Activated T-cell treated with anti-CD3 and anti-CD28 coated beads, Interleukin-2, amount 50 U/mL, for 72 hours (primary cell): ENCODE results near the gene COL26A1. TPM values are rescaled to one million over a fixed set of nuclear protein-coding genes. Genes with fewer than 3 reads are reported as not detected.
"Not testable (repeated sequence)": the region's sequence is repeated elsewhere in the genome, so short reads cannot be mapped to it uniquely, and the experiment has no call there.

Experiments used
- ATAC-seq, 2 donors: fragments of 150-1000 bp; cut with Tn5 transposase; replicated peaks in 1 of 2; 2 replicates each; pipeline ENCODE4 v1.10.0; 2021; ENCODE audit warnings: moderate library complexity in 2 of 2, mild to moderate bottlenecking in 1 of 2
- DNase-seq, 2 donors: peaks; one replicate each; pipeline ENCODE4 v3.0.0; 2021 to 2022; ENCODE audit warnings: mixed read lengths in 1 of 2
- H3K27ac Mint-ChIP-seq: one replicate; pipeline ENCODE4 v1.8.0; 2022; ENCODE audit warnings: mild to moderate bottlenecking, moderate library complexity, mixed read lengths
- H3K27me3 Mint-ChIP-seq: one replicate; pipeline ENCODE4 v1.8.0; 2022; ENCODE audit warnings: low read depth, mixed read lengths
- H3K36me3 Mint-ChIP-seq, 2 donors: one replicate each; pipeline ENCODE4 v1.8.0; 2022; ENCODE audit warnings: mixed read lengths in 2 of 2, mild to moderate bottlenecking in 1 of 2; ENCODE audit not compliant: insufficient read depth in 2 of 2
- H3K4me1 Mint-ChIP-seq: one replicate; pipeline ENCODE4 v1.8.0; 2022; ENCODE audit warnings: low read depth, mixed read lengths
- H3K4me3 Mint-ChIP-seq, 2 donors: one replicate each; pipeline ENCODE4 v1.8.0; 2022; ENCODE audit warnings: mild to moderate bottlenecking in 2 of 2, mixed read lengths in 2 of 2, moderate library complexity in 2 of 2
- H3K9me3 Mint-ChIP-seq, 2 donors: one replicate each; pipeline ENCODE4 v1.8.0; 2022; ENCODE audit warnings: mixed read lengths in 2 of 2
- total RNA-seq, 2 donors: library from RNA; stranded (reverse); gene quantifications; one replicate each; pipeline ENCODE4 v1.2.3, GENCODE V29; 2022

The COL26A1 gene
- total RNA-seq, 2 donors from 2014 or later = 0.22 TPM; not detected in 1

GRCh38 chr7:101555921-101556275, 193.2 kb downstream of the COL26A1 start:
- Mint-ChIP-seq H3K4me1 (no peaks in the 10 kb centered on the region), H3K9me3 (no peaks in the 10 kb centered on the region), H3K27me3 (no peaks in the 10 kb centered on the region), H3K27ac (no peak overlapping the region), H3K36me3 (no peaks in the 10 kb centered on the region), H3K4me3 (no peak overlapping the region)
- ATAC-seq (no peak), DNase-seq (no peak)

- ATAC-seq (no peak), DNase-seq (no peak)
- H3K27ac Mint-ChIP-seq = no peak overlapping the region
- no peaks in the 10 kb centered on the region for H3K9me3 Mint-ChIP-seq
- H3K36me3 Mint-ChIP-seq = no peaks in the 10 kb centered on the region
- no peak overlapping the region for H3K4me3 Mint-ChIP-seq
- H3K27me3 Mint-ChIP-seq = no peaks in the 10 kb centered on the region
- no peaks in the 10 kb centered on the region for H3K4me1 Mint-ChIP-seq
These were observed 193.8 kb downstream of the COL26A1 start for GRCh38 chr7:101556453-101556968.

DNA sequence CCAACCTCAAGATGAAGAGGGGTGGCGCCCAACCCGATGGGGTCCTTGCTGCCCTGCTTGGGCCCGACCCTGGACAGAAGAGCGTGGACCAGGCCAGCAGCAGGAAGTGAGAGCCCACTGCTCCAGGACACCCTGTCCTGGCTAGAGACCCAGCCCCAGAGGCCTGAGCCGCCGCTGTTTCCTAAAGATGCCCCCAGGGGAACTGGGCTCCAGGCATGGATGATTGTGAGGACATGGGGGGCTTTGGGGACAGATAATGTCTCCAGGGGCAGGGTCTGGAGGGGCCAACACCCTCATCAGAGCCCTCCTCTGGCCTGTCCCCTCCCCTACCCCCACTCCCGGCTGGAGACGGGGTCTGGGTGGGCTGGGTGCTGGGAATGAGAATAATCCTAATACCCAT, 194.7 kb downstream of the COL26A1 start:
- H3K4me3 Mint-ChIP-seq = no peak overlapping the region
- no peaks in the 10 kb centered on the region for H3K9me3 Mint-ChIP-seq
- ATAC-seq = no peak
- H3K4me1 Mint-ChIP-seq = no peaks in the 10 kb centered on the region
- no peak for DNase-seq
- no peaks in the 10 kb centered on the region for H3K36me3 Mint-ChIP-seq
- H3K27me3 Mint-ChIP-seq = no peaks in the 10 kb centered on the region
- no peak overlapping the region for H3K27ac Mint-ChIP-seq

DNA sequence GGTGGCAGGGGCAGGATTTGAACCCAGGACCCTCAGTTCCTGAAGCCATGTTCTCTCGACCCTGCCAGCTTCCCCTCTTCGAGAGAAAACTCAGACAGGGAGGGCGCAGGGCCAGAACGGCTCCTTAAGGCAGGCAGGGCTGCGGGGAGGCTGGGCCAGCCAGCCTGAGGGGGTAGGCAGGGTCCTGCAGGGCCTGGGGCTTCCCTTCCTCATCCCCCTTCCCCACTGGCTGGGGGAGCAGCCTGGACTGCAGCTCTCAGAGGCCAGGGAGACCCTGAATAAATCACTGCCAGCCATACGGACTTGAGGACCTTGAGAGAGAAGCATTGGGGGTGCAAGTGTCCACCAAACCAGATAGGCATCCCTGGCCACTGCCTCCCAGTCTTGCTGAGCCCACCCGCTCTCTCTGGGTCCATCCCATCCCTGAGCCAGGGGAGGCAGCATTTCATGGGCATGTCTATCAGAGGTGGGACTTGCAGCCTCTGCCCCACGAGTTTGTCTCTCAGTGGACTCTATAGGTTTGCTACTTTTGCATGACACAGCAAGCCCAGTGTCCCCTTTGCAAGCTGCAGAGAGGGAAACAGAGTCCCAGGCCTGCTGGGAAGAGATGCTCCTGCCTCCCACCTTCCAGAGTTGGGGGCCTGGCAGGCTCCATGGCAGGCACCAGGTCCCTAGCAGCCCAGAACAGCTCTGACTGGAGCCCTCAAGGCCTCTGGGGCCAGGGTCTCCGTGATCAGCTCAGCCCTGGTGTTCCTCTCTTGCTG, 195.5 kb downstream of the COL26A1 start:
- no peak for DNase-seq
- Mint-ChIP-seq H3K27ac (no peak overlapping the region), H3K9me3 (no peaks in the 10 kb centered on the region)

GRCh38 chr7:101558742-101559325, 196.2 kb downstream of the COL26A1 start:
- no peaks in the 10 kb centered on the region for H3K9me3 Mint-ChIP-seq
- DNase-seq (no peak), ATAC-seq (no peak)
- no peaks in the 10 kb centered on the region for H3K4me1 Mint-ChIP-seq
- no peak overlapping the region for H3K27ac Mint-ChIP-seq
- H3K36me3 Mint-ChIP-seq = no peaks in the 10 kb centered on the region
- H3K4me3 Mint-ChIP-seq = no peak overlapping the region
- no peaks in the 10 kb centered on the region for H3K27me3 Mint-ChIP-seq

More for the DNA sequence above, 195.5 kb downstream of the COL26A1 start:
- ATAC-seq = no peak
- no peak overlapping the region for H3K4me3 Mint-ChIP-seq
- H3K4me1 Mint-ChIP-seq = no peaks in the 10 kb centered on the region
- H3K27me3 Mint-ChIP-seq = no peaks in the 10 kb centered on the region
- H3K36me3 Mint-ChIP-seq = no peaks in the 10 kb centered on the region

DNA sequence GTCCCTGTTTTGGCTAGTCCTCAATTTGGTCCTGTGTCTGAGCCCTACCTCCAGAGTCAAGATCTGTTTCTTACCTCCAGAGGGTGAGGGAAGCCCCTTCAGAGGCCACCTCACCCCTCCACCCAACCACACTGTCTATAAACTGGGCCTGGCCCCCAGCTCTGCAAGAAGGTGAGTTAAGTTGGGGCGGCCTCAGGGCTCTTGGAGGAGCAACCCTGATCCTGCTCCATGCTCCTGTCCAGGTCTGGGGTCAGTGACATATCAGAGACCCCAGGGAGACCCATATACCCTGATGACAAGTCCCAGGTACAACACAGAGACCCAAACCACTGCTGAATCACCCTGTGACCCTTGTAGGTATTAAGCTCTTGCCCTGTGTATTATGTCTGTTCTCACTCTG, 196.9 kb downstream of the COL26A1 start:
- no peak for ATAC-seq
- DNase-seq = no peak
- H3K9me3 Mint-ChIP-seq = no peaks in the 10 kb centered on the region
- H3K27me3 Mint-ChIP-seq = no peaks in the 10 kb centered on the region
- no peak overlapping the region for H3K4me3 Mint-ChIP-seq
- H3K4me1 Mint-ChIP-seq = no peaks in the 10 kb centered on the region
- H3K27ac Mint-ChIP-seq = no peak overlapping the region
- H3K36me3 Mint-ChIP-seq = no peaks in the 10 kb centered on the region

DNA sequence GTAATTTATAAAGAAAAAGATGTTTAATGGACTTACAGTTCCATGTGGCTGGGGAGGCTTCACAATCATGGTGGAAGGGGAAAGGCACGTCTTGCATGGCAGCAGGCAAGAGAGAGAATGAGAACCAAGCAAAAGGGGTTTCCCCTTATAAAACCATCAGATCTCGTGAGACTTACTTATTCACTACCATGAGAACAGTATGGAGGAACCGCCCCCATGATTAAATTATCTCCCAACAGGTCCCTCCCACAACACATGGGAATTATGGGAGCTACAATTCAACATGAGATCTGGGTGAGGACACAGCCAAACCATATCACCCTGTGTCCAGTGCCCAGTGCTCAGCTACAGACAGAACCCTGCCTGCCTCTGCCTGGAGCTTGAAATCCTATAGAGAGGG, 197.3 kb downstream of the COL26A1 start:
- not testable (repeated sequence) for H3K36me3 Mint-ChIP-seq

GRCh38 chr7:101560856-101561255, 198.2 kb downstream of the COL26A1 start:
- H3K9me3 Mint-ChIP-seq = no peaks in the 10 kb centered on the region
- H3K36me3 Mint-ChIP-seq = no peaks in the 10 kb centered on the region
- DNase-seq (no peak), ATAC-seq (no peak)
- no peaks in the 10 kb centered on the region for H3K27me3 Mint-ChIP-seq
- H3K27ac Mint-ChIP-seq = no peak overlapping the region
- no peak overlapping the region for H3K4me3 Mint-ChIP-seq
- H3K4me1 Mint-ChIP-seq = no peaks in the 10 kb centered on the region

More for the DNA sequence above, 197.3 kb downstream of the COL26A1 start:
- DNase-seq, H3K27ac Mint-ChIP-seq, H3K4me1 Mint-ChIP-seq, H3K27me3 Mint-ChIP-seq, H3K4me3 Mint-ChIP-seq, ATAC-seq, H3K9me3 Mint-ChIP-seq: not testable (repeated sequence)

- not testable (repeated sequence) for ATAC-seq, H3K36me3 Mint-ChIP-seq, H3K4me3 Mint-ChIP-seq, DNase-seq, H3K27me3 Mint-ChIP-seq, H3K9me3 Mint-ChIP-seq, H3K4me1 Mint-ChIP-seq, H3K27ac Mint-ChIP-seq
These were observed 198.6 kb downstream of the COL26A1 start for GRCh38 chr7:101561293-101561692.

- H3K4me3 Mint-ChIP-seq = no peak overlapping the region
- ATAC-seq (no peak), DNase-seq (no peak)
- no peaks in the 10 kb centered on the region for H3K4me1 Mint-ChIP-seq
- no peaks in the 10 kb centered on the region for H3K27me3 Mint-ChIP-seq
- H3K9me3 Mint-ChIP-seq = no peaks in the 10 kb centered on the region
- H3K27ac Mint-ChIP-seq = no peak overlapping the region
- no peaks in the 10 kb centered on the region for H3K36me3 Mint-ChIP-seq
These were observed 200.0 kb downstream of the COL26A1 start for GRCh38 chr7:101562531-101563197.

GRCh38 chr7:101563198-101563901, 200.7 kb downstream of the COL26A1 start:
- H3K27me3 Mint-ChIP-seq = no peaks in the 10 kb centered on the region
- no peaks in the 10 kb centered on the region for H3K4me1 Mint-ChIP-seq
- no peak for ATAC-seq

GRCh38 chr7:101563943-101564777, 201.5 kb downstream of the COL26A1 start:
- Mint-ChIP-seq H3K27me3 (no peaks in the 10 kb centered on the region), H3K9me3 (no peaks in the 10 kb centered on the region), H3K4me3 (no peak overlapping the region), H3K4me1 (no peaks in the 10 kb centered on the region), H3K36me3 (no peaks in the 10 kb centered on the region), H3K27ac (no peak overlapping the region)
- DNase-seq (no peak), ATAC-seq (no peak)

More at GRCh38 chr7:101563198-101563901, 200.7 kb downstream of the COL26A1 start:
- DNase-seq = no peak
- Mint-ChIP-seq H3K4me3 (no peak overlapping the region), H3K36me3 (no peaks in the 10 kb centered on the region), H3K27ac (no peak overlapping the region), H3K9me3 (no peaks in the 10 kb centered on the region)
